T follicular helper cell (primary cell): ENCODE results near the gene INPPL1.
"Not testable (repeated sequence)": the region's sequence is repeated elsewhere in the genome, so short reads cannot be mapped to it uniquely, and the experiment has no call there.

ENCODE experiments used
- DNase-seq: peaks from one replicate; pipeline ENCODE4 v3.0.0-alpha.2; 2020; ENCODE audit warnings: low read depth
- total RNA-seq, 2 experiments: gene quantifications; one replicate each; lab custom pipeline; 2026; lab: John Stamatoyannopoulos, UW

The INPPL1 gene
- total RNA-seq, result 66.9 to 132 reads per million in 2 experiments

GRCh38 chr11:72224564-72225410, at the start of gene INPPL1:
INPPL1 (plus strand) TSS chr11:72224767; CDS start chr11:72224985, 218 bp downstream.
- DNase-seq, result no peak

GRCh38 chr11:72177656-72178055, 46.9 kb upstream of the INPPL1 start:
- DNase-seq, result no peak

- no peak for DNase-seq
Measured at GRCh38 chr11:72179049-72179803, 45.3 kb upstream of the INPPL1 start.

- DNase-seq, result no peak
Measured at GRCh38 chr11:72179804-72180396, 44.7 kb upstream of the INPPL1 start.

GRCh38 chr11:72180892-72181552, 43.5 kb upstream of the INPPL1 start:
- not testable (repeated sequence) for DNase-seq

- not testable (repeated sequence) for DNase-seq
Measured at GRCh38 chr11:72181553-72181958, 43.0 kb upstream of the INPPL1 start.

- no peak for DNase-seq
Measured at GRCh38 chr11:72188267-72188666, 36.3 kb upstream of the INPPL1 start.

- no peak for DNase-seq
Measured at GRCh38 chr11:72189455-72190250, 34.9 kb upstream of the INPPL1 start.

- no peak for DNase-seq
Measured at GRCh38 chr11:72190631-72191071, 33.9 kb upstream of the INPPL1 start.

- no peak for DNase-seq
Measured at GRCh38 chr11:72191961-72192381, 32.6 kb upstream of the INPPL1 start, which contains the start of gene FOLR1. FOLR1 (plus strand) TSS chr11:72192140; CDS start chr11:72192174, 34 bp downstream.

- no peak for DNase-seq
Measured at GRCh38 chr11:72195518-72196270, 28.9 kb upstream of the INPPL1 start.

GRCh38 chr11:72201445-72201844, 23.1 kb upstream of the INPPL1 start:
- DNase-seq, result not testable (repeated sequence)

- DNase-seq, result no peak
Measured at GRCh38 chr11:72202571-72202970, 22.0 kb upstream of the INPPL1 start.

- no peak for DNase-seq
Measured at GRCh38 chr11:72203163-72203562, 21.4 kb upstream of the INPPL1 start.

- DNase-seq, result no peak
Measured at GRCh38 chr11:72204886-72205285, 19.7 kb upstream of the INPPL1 start.

GRCh38 chr11:72206794-72207193, 17.8 kb upstream of the INPPL1 start:
- DNase-seq, result not testable (repeated sequence)

- no peak for DNase-seq
Measured at GRCh38 chr11:72208281-72208680, 16.3 kb upstream of the INPPL1 start.

GRCh38 chr11:72209101-72209500, 15.5 kb upstream of the INPPL1 start:
- DNase-seq, result no peak

- no peak for DNase-seq
Measured at GRCh38 chr11:72216638-72217037, 7.9 kb upstream of the INPPL1 start, which contains the start of gene FOLR2. FOLR2 (plus strand) TSS chr11:72216794; CDS start chr11:72218585, 1,791 bp downstream.

GRCh38 chr11:72217841-72218240, 6.7 kb upstream of the INPPL1 start:
- no peak for DNase-seq
